ENCODE measurements around the gene FAM174C.

The FAM174C gene

GRCh38 chr19:1284979-1285736 is 9.8 kb downstream of the FAM174C start:
- Histone ChIP-seq H3K79me2 (no peaks in the 10 kb centered on the region), H3K4me2 (ENCODE audit: low read length) (no peak overlapping the region), H3K4me3 (ENCODE audit: low read depth, low read length) (no peak overlapping the region), H3K9ac (no peak overlapping the region), H2AFZ (no peak overlapping the region), H3K9me3 (ENCODE audit: control insufficient read depth, low read length) (no peaks in the 10 kb centered on the region), H3K27me3 (ENCODE audit: control insufficient read depth, insufficient read depth, low read length) (no peaks in the 10 kb centered on the region), H3K36me3 (ENCODE audit: control insufficient read depth, insufficient read depth, low read length) (no peaks in the 10 kb centered on the region), H3K27ac (no peak overlapping the region), H3K4me1 (peaks cover 4% of the 10 kb centered on the region)
- no peak for TF ChIP-seq CTCF (IDR thresholded peaks at IDR 0.05)

- Histone ChIP-seq H3K4me2 (ENCODE audit: low read length) (no peak within 1 kb of the TSS), H3K9me3 (ENCODE audit: control insufficient read depth, low read length) (no peaks in the 10 kb centered on the region), H2AFZ (no peak within 1 kb of the TSS), H3K9ac (no peak within 1 kb of the TSS), H3K27ac (no peak within 1 kb of the TSS), H3K4me1 (peaks cover 3% of the 10 kb centered on the region), H3K79me2 (no peaks in the 10 kb centered on the region), H3K4me3 (ENCODE audit: low read depth, low read length) (no peak within 1 kb of the TSS), H3K36me3 (ENCODE audit: control insufficient read depth, insufficient read depth, low read length) (no peaks in the 10 kb centered on the region), H3K27me3 (ENCODE audit: control insufficient read depth, insufficient read depth, low read length) (no peaks in the 10 kb centered on the region)
- no peak for TF ChIP-seq CTCF (IDR thresholded peaks at IDR 0.05)
Measured at GRCh38 chr19:1285737-1286360, 10.5 kb downstream of the FAM174C start, which contains the start of gene EFNA2. Gene EFNA2, plus strand, starts transcription at chr19:1285873. Its CDS starts 296 bp downstream, at chr19:1286169.

GRCh38 chr19:1286487-1287353 is 11.4 kb downstream of the FAM174C start:
- Histone ChIP-seq H3K36me3 (ENCODE audit: control insufficient read depth, insufficient read depth, low read length) (no peaks in the 10 kb centered on the region), H2AFZ (no peak overlapping the region), H3K4me3 (ENCODE audit: low read depth, low read length) (no peak overlapping the region), H3K27me3 (ENCODE audit: control insufficient read depth, insufficient read depth, low read length) (no peaks in the 10 kb centered on the region), H3K27ac (no peak overlapping the region), H3K4me2 (ENCODE audit: low read length) (peak overlapping the region; percentile 44), H3K4me1 (peaks cover 3% of the 10 kb centered on the region), H3K9me3 (ENCODE audit: control insufficient read depth, low read length) (no peaks in the 10 kb centered on the region), H3K79me2 (no peaks in the 10 kb centered on the region), H3K9ac (no peak overlapping the region)
- TF ChIP-seq CTCF (IDR thresholded peaks at IDR 0.05) = no peak

- H3K4me1 ChIP-seq = peaks cover 3% of the 10 kb centered on the region
Measured at GRCh38 chr19:1287354-1288225, 12.3 kb downstream of the FAM174C start.

More at GRCh38 chr19:1287354-1288225, 12.3 kb downstream of the FAM174C start:
- no peaks in the 10 kb centered on the region for H3K36me3 ChIP-seq (ENCODE audit: control insufficient read depth, insufficient read depth, low read length)
- H3K27me3 ChIP-seq (ENCODE audit: control insufficient read depth, insufficient read depth, low read length) = no peaks in the 10 kb centered on the region
- H3K9ac ChIP-seq = no peak overlapping the region
- no peak overlapping the region for H2AFZ ChIP-seq
- no peak overlapping the region for H3K27ac ChIP-seq
- no peak overlapping the region for H3K4me3 ChIP-seq (ENCODE audit: low read depth, low read length)
- no peaks in the 10 kb centered on the region for H3K9me3 ChIP-seq (ENCODE audit: control insufficient read depth, low read length)
- TF ChIP-seq CTCF (IDR thresholded peaks at IDR 0.05) = no peak
- no peaks in the 10 kb centered on the region for H3K79me2 ChIP-seq
- peak overlapping the region; percentile 44 for H3K4me2 ChIP-seq (ENCODE audit: low read length)
